Spleen (tissue), 11 donors: Measurements from ENCODE around the gene LMOD3. TPM values are rescaled to one million over a fixed set of nuclear protein-coding genes. Genes with fewer than 3 reads are reported as not detected.

Source experiments
- DNase-seq: peaks from one replicate; pipeline ENCODE4 v3.0.0-alpha.2; 2020
- H3K27ac ChIP-seq, 8 donors: fragments of 200-600 bp; sonication (generic) in 7 of 8; 1 replicate in 4 of 8; 2 replicates in 4 of 8; pipeline versions ENCODE4 v1.5.0 to v1.8.0; 2016 to 2021; ENCODE audit warnings: inconsistent platforms in 4 of 8, mild to moderate bottlenecking in 4 of 8, moderate library complexity in 1 of 8
- H3K27me3 ChIP-seq, 7 donors: fragments of 200-600 bp; sonication (generic) in 6 of 7; replicated peaks in 1 of 7; 1 replicate in 4 of 7; 2 replicates in 3 of 7; pipeline versions ENCODE4 v1.5.0 to v1.8.0; 2016 to 2021; ENCODE audit warnings: inconsistent platforms in 3 of 7, mild to moderate bottlenecking in 1 of 7
- H3K36me3 ChIP-seq, 6 donors: fragments of 200-600 bp; sonication (generic) in 5 of 6; 1 replicate in 4 of 6; 2 replicates in 2 of 6; pipeline versions ENCODE4 v1.5.0 to v1.8.0; 2016 to 2021; ENCODE audit warnings: inconsistent platforms in 2 of 6
- H3K4me1 ChIP-seq, 6 donors: fragments of 200-600 bp; sonication (generic) in 5 of 6; 1 replicate in 3 of 6; 2 replicates in 3 of 6; pipeline versions ENCODE4 v1.5.0 to v1.8.0; 2016 to 2021; ENCODE audit warnings: inconsistent platforms in 3 of 6
- H3K4me3 ChIP-seq, 8 donors: fragments of 200-600 bp; sonication (generic) in 7 of 8; 1 replicate in 4 of 8; 2 replicates in 4 of 8; pipeline versions ENCODE4 v1.5.0 to v1.8.0; 2016 to 2021; ENCODE audit warnings: inconsistent platforms in 4 of 8, mild to moderate bottlenecking in 4 of 8, moderate library complexity in 2 of 8
- H3K9me3 ChIP-seq, 8 donors: fragments of 200-600 bp; sonication (generic) in 7 of 8; 1 replicate in 4 of 8; 2 replicates in 4 of 8; pipeline versions ENCODE4 v1.5.0 to v1.8.0; 2016 to 2021; ENCODE audit warnings: inconsistent platforms in 4 of 8
- POLR2A ChIP-seq, 3 donors: fragments of 450-650 bp; IDR thresholded peaks; one replicate each; pipeline ENCODE4 v1.5.1; 2017; ENCODE audit warnings: antibody characterized with exemption in 3 of 3, mild to moderate bottlenecking in 1 of 3
- POLR2AphosphoS5 ChIP-seq, 3 donors: sonication (generic); formaldehyde crosslinking; IDR thresholded peaks; one replicate each; pipeline ENCODE4 v1.5.1; 2017; ENCODE audit warnings: antibody characterized with exemption in 3 of 3
- WGBS, 5 donors: extraction: QIAGEN DNeasy Blood & Tissue Kit in 3 of 5; methylation state at CpG; one replicate each; pipeline versions ENCODE4 v1.1.5 to v1.1.7; 2013 to 2018; 5-methylcytosine and 5-hydroxymethylcytosine counted together
- intact Hi-C: fragments of 100-400 bp; cut with DNase I; formaldehyde crosslinking; loops from one replicate; pipeline ENCODE4 v1.15.0; 2023; ENCODE audit warnings: low total_unique reads
- polyA plus RNA-seq, 3 donors: library from polyadenylated mRNA; stranded (reverse); fragments of 200-250 nt; gene quantifications; one replicate each; pipeline ENCODE4 v1.2.1, GENCODE V29; 2013
- total RNA-seq, 7 donors: library from RNA; depleted of rRNA in 3 of 7; stranded (reverse); fragments of >200 nt in 3 of 7; fragmentation: NEBNext Ultra II Directional in 4 of 7; extraction: Animal tissue kit (Norgen Biotek cat#: 25700) in 4 of 7; gene quantifications; one replicate each; pipeline versions ENCODE4 v1.1.0 to v1.2.1, GENCODE V29; 2016 to 2021
- TF ChIP-seq, protein P1 (sequence below), 11 experiments: fragments of 200-600 bp in 7 of 11; fragments of 450-650 bp in 4 of 11; sonication (generic) in 4 of 11; IDR thresholded peaks in 8 of 11; conservative IDR thresholded peaks in 3 of 11; 1 replicate in 7 of 11; 2 replicates in 4 of 11; pipeline versions ENCODE4 v1.4.0 to v1.8.0; 2016 to 2021; ENCODE audit warnings: antibody characterized with exemption in 11 of 11, inconsistent platforms in 4 of 11, mild to moderate bottlenecking in 1 of 11
- donor health status: healthy with polysubstance abuse.
- donor health status: DM: no; HTN: no; CAD: no; lungs with moderate emphysema.
- donor health status: DM: no; HTN: no; CAD: no.
- donor health status: Bipolar disorder and iron deficiency.
- donor health status: healthy.
- donor health status: DM: no; HTN: no; CAD: no.
- donor health status: DM: yes; HTN: yes; CAD: no.

LMOD3 gene
- total and polyA plus RNA-seq, 10 donors, result 0.10 to 1.2 (median 0.22) TPM; not detected in 1

DNA sequence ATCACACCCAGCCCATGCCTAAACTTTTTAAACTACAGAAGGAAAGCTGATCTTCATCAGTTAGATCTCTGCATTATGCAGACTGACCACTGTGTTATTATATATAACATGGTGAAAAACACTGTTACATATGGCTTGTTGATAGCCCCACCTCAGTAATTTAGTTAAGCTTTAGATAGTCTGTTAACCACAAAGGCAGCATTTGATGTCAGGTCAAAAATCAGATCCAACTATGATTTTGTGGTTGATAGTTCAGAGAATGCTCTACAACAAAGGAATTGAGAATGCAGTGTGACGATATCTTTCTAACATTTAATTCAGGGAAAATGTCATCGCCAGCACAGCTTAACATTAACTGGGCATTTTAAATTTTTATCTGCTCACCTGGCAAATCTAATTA is 37.7 kb upstream of the LMOD3 start:
- Histone ChIP-seq H3K27me3 (no peaks in the 10 kb centered on the region), H3K4me3 (no peak overlapping the region), H3K9me3 (no peaks in the 10 kb centered on the region), H3K4me1 (peaks cover 0 to 6% (median 0%) of the 10 kb centered on the region in 6 donors), H3K36me3 (no peaks in the 10 kb centered on the region), H3K27ac (no peak overlapping the region)
- DNase-seq, result no peak
- WGBS, 5 donors, result 83 to 89% (median 86%) methylated on average over 2 of the region's 2 CpGs
- TF ChIP-seq POLR2A (IDR thresholded peaks at IDR 0.05), result no peak
- TF ChIP-seq, protein P1, sequence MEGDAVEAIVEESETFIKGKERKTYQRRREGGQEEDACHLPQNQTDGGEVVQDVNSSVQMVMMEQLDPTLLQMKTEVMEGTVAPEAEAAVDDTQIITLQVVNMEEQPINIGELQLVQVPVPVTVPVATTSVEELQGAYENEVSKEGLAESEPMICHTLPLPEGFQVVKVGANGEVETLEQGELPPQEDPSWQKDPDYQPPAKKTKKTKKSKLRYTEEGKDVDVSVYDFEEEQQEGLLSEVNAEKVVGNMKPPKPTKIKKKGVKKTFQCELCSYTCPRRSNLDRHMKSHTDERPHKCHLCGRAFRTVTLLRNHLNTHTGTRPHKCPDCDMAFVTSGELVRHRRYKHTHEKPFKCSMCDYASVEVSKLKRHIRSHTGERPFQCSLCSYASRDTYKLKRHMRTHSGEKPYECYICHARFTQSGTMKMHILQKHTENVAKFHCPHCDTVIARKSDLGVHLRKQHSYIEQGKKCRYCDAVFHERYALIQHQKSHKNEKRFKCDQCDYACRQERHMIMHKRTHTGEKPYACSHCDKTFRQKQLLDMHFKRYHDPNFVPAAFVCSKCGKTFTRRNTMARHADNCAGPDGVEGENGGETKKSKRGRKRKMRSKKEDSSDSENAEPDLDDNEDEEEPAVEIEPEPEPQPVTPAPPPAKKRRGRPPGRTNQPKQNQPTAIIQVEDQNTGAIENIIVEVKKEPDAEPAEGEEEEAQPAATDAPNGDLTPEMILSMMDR (IDR thresholded peaks at IDR 0.05 in 8 of 11, conservative IDR thresholded peaks at IDR 0.05 in 3 of 11), result no peak
- TF ChIP-seq POLR2AphosphoS5 (IDR thresholded peaks at IDR 0.05), result no peak
- intact Hi-C loops, result loop anchor here (5.0 to 10.0 kb wide), 3 partner anchors 147 to 512 kb away; no protein-coding TSS in a partner anchor

DNA sequence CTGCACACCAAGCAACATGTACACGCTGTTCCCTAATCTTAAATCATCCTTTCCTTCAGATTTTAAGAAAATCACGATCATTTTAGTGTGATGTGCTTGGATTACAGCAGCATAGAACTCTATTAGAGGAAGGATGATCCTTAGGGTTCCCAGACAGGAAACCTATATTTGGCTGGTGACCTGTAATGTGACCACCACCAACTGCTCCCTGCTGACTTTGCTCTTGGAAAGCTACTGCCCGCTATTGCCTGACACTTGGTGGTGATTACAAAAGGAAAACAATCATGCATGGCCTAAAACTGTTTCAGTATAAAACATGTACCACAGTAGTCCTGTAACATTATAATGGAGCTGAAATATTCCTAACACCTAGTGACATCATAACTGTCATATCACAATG is 27.2 kb upstream of the LMOD3 start:
- intact Hi-C loops, result no loop called here
- WGBS, 5 donors, result 80 to 93% (median 90%) methylated on average over 3 of the region's 3 CpGs
- Histone ChIP-seq H3K27me3 (no peaks in the 10 kb centered on the region), H3K27ac (no peak overlapping the region), H3K4me1 (no peaks in the 10 kb centered on the region), H3K4me3 (no peak overlapping the region), H3K36me3 (no peaks in the 10 kb centered on the region), H3K9me3 (no peaks in the 10 kb centered on the region)
- TF ChIP-seq POLR2AphosphoS5 (IDR thresholded peaks at IDR 0.05) (no peak), POLR2A (IDR thresholded peaks at IDR 0.05) (no peak)
- TF ChIP-seq, protein P1 (IDR thresholded peaks at IDR 0.05 in 8 of 11, conservative IDR thresholded peaks at IDR 0.05 in 3 of 11), result no peak
- no peak for DNase-seq

DNA sequence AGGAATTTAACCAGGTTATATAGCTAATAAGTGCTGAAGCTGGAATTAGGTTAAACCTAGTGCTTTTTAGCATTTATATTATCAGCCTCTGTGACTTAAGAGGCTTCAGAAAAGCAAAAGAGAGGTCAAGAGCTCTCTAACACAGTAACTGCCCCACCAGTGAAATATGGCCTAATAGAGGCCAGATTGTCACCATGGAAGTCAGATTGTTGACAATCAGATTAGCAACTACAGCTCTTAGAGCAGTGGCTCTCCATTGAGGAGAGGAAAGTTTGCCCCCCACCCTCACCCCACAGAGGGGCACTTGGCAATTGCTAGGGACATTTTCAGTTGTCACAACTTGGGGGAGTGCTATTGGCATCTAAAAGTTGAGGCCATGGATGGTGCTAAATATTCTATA is 23.3 kb upstream of the LMOD3 start:
- Histone ChIP-seq H3K36me3 (no peaks in the 10 kb centered on the region), H3K4me1 (no peaks in the 10 kb centered on the region), H3K9me3 (no peaks in the 10 kb centered on the region), H3K27me3 (no peaks in the 10 kb centered on the region), H3K4me3 (no peak overlapping the region), H3K27ac (no peak overlapping the region)
- intact Hi-C loops, result no loop called here
- DNase-seq, result no peak
- no peak for TF ChIP-seq POLR2A (IDR thresholded peaks at IDR 0.05)
- TF ChIP-seq, protein P1 (IDR thresholded peaks at IDR 0.05 in 8 of 11, conservative IDR thresholded peaks at IDR 0.05 in 3 of 11), result no peak
- no peak for TF ChIP-seq POLR2AphosphoS5 (IDR thresholded peaks at IDR 0.05)

DNA sequence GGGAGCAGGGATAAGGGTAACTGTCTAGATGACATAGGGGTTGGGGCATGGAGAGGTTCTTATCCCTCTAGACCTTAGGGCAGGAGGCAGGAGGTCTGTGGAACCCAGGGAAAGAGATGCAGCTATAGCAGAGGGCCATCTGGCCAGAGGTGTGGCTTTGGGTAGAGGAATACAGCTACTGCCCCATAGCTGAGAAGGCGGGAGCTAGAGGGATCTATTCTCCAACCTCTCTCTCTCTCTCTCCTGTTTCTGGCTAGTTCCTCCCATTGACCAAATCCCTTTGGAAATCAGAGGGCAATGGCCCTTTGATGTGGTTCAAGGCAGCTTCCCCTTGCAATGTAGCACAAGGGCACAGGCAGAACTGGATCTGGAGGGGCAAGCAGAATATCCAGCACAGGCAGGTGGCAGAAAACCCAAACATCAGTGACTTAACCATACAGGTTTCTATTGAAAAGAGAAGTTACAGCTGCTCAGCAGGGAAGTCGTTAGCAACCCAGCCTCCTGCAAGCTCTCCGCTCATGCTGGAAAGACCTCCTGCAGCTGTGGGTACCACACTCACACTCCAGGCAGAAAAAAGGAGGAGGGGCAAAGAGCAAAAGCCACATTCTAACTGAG is 22.3 kb upstream of the LMOD3 start:
- intact Hi-C loops, result no loop called here
- Histone ChIP-seq H3K4me3 (no peak overlapping the region), H3K4me1 (no peaks in the 10 kb centered on the region), H3K9me3 (no peaks in the 10 kb centered on the region), H3K27me3 (no peaks in the 10 kb centered on the region), H3K27ac (no peak overlapping the region), H3K36me3 (no peaks in the 10 kb centered on the region)
- no peak for DNase-seq
- TF ChIP-seq, protein P1 (IDR thresholded peaks at IDR 0.05 in 8 of 11, conservative IDR thresholded peaks at IDR 0.05 in 3 of 11), result no peak
- TF ChIP-seq POLR2A (IDR thresholded peaks at IDR 0.05), result no peak
- no peak for TF ChIP-seq POLR2AphosphoS5 (IDR thresholded peaks at IDR 0.05)
- 29 to 65% (median 58%) methylated on average over 3 of the region's 3 CpGs for WGBS, 5 donors
